Stimulated activated naive CD4-positive, alpha-beta T cell treated with Interleukin-2 at 50 U/mL for 16 hours (primary cell): ENCODE results near the gene STARD13.

ENCODE experiments used
- DNase-seq: peaks from one replicate; lab custom pipeline; 2025; lab: John Stamatoyannopoulos, UW

Gene STARD13

GRCh38 chr13:33139780-33140535 is 145.6 kb downstream of the STARD13 start:
- no peak for DNase-seq

GRCh38 chr13:33139184-33139583 is 146.4 kb downstream of the STARD13 start:
- no peak for DNase-seq

GRCh38 chr13:33138441-33138840 is 147.1 kb downstream of the STARD13 start:
- DNase-seq: no peak

- DNase-seq: no peak
Measured at GRCh38 chr13:33137721-33138120, 147.8 kb downstream of the STARD13 start.

- DNase-seq: no peak
Measured at GRCh38 chr13:33135097-33135496, 150.5 kb downstream of the STARD13 start.

- DNase-seq: no peak
Measured at GRCh38 chr13:33134213-33134612, 151.3 kb downstream of the STARD13 start.

GRCh38 chr13:33132644-33133440 is 152.7 kb downstream of the STARD13 start:
- DNase-seq: no peak

- no peak for DNase-seq
Measured at GRCh38 chr13:33129886-33130285, 155.7 kb downstream of the STARD13 start.

- DNase-seq: no peak
Measured at GRCh38 chr13:33129094-33129832, 156.3 kb downstream of the STARD13 start.

- DNase-seq: no peak
Measured at GRCh38 chr13:33128134-33128533, 157.4 kb downstream of the STARD13 start.

GRCh38 chr13:33127009-33127551 is 158.5 kb downstream of the STARD13 start:
- DNase-seq: no peak

GRCh38 chr13:33125821-33126570 is 159.6 kb downstream of the STARD13 start:
- DNase-seq: no peak

GRCh38 chr13:33123066-33123859 is 162.3 kb downstream of the STARD13 start:
- no peak for DNase-seq

- DNase-seq: no peak
Measured at GRCh38 chr13:33119856-33120543, 165.6 kb downstream of the STARD13 start.

GRCh38 chr13:33119022-33119781 is 166.4 kb downstream of the STARD13 start:
- no peak for DNase-seq

- DNase-seq: no peak
Measured at GRCh38 chr13:33116321-33117010, 169.1 kb downstream of the STARD13 start.

- DNase-seq: no peak
Measured at GRCh38 chr13:33115274-33115673, 170.3 kb downstream of the STARD13 start.

GRCh38 chr13:33114146-33114545 is 171.4 kb downstream of the STARD13 start:
- no peak for DNase-seq

GRCh38 chr13:33112766-33113165 is 172.8 kb downstream of the STARD13 start:
- no peak for DNase-seq
